G401.6 (cell line): ENCODE results near the gene UBE2N.
"Not testable (repeated sequence)": the region's sequence is repeated elsewhere in the genome, so short reads cannot be mapped to it uniquely, and the experiment has no call there.

Source experiments
- FAIRE-seq: peaks from 2 replicates; lab custom pipeline; 2012; peaks lifted over from hg19 to GRCh38; lab: Jason Lieb, UNC

The UBE2N gene

DNA sequence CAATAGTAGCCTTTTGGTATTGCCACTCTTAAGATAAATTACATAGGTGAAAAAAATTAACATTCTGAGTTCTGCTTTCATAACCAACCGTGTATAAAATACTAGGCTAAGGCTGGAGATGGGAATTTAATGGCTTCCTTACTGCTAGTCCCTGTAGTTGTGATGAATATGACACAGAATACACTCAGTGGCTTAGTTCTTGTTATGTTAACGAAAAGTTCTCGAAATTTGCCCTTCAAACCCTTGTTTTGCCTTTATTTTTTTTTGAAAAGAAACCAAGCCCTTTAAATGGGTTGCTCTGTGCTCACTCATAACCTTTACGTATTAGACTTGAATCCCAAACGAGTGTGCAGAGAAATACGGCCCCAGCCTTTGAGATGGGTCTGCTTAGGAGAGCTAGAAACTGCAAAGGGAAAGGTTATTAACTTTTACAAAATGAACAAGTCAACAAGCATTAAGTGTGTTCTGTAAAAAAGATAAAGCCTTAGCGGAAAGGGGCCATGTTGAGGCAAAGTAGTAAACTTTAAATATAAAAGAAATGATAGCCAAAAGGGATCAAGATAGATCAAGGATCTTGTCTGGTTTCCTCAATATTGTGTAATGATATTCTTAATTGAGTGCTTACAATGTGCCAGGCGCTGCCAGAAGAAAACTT, 62.3 kb downstream of the UBE2N start:
- FAIRE-seq = no peak

DNA sequence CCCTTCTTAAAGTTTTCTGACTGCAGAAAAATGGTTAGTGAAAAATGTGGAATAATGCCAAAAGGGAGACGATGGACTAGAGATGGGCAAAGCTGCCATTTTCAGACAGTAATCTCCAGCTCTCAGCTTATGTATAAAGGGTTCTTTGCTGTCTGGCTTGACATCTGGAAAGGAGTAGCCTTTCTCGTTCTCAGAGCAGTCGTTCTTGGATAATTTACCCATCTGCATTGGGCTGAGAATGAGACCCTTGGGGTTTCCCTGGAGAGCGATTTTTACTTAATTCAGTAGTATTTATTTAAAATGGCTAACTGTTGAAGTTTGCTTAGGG, 62.8 kb downstream of the UBE2N start:
- FAIRE-seq = no peak

DNA sequence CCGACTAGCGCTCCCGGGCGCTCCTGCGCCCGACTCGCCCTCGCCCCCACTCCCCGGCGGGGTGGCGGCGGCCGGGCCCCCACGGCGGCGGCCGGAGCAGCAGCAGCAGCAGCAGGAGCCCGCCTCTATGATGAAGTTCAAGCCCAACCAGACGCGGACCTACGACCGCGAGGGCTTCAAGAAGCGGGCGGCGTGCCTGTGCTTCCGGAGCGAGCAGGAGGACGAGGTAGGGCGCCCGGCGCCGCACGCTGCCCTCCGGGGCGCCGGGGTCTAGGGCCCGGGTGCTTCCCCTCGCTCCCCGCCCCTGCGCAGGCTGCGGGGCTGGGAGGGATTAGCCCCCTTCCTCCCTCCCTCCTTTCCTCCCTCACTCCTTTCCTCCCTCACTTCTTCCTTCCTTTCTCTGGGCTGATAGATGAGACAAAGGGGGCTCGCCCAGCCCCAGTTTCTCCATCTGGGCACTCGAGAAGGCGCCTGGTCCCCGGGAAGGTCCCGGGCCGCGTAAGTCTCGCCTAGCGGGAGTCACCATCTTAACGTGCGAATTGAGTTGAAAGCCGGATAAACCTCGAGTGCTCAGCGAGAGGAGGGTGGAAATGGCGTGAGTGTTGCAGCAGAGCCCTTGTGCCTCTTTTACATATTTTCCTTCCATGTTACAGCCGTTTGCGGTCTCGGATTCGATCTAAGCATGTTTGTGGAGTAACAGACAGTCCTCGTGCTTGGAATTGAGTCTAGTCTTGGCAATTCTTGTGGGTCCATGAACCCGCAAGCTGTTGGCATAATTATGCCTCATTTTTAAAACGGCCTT, 63.4 kb downstream of the UBE2N start:
- FAIRE-seq = not testable (repeated sequence)

DNA sequence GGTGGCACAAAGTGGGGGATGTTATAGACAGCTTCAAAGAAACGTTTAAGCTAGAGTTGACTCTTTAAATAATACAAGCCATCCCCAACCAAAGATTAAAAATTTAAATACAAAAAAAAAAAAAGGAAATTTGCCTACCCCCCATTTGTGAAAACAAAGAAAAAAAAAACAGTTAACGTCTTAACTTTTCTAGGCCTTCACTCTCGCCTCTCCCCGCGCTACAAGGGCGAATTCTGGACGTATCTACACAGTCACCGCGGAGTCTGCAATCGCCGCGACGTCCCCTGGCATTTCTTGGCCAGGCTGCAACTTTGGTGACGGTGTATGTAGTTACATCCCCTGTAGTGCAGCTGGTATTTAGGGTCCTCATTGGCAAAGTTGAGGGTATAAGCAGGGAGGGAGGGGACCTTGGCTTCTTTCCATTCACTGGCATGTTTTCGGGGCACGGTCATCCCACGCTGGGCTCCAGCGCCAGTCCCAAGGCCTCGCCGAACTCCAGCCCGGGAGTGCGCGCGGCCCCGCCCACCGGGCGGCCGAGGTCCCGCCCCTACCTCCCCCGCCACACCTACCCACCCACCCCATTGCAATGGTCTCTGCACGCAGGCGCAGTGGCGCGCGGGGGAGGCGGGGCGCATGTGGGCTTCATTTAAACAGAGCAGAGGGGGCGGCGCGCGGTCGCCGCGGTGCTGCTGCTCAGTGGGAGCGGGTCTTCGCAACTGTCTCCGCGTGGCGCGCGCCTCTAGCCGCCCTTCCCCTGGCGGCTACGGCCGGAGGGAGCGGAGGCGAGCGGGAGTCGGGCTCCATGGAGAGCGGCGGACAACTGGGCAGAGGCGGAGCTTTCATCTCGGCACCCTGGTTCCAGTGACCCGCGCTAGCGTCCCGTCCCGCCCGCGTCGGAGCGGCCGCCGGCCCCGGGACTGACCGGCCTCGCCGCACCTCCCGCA, 64.2 kb downstream of the UBE2N start, which contains the start of gene NUDT4:
Gene NUDT4 (plus strand): TSS at position 674 of the 944 bp plus-strand sequence. CDS start 398 bp downstream, outside the sequence.
- peak; percentile 62 for FAIRE-seq

DNA sequence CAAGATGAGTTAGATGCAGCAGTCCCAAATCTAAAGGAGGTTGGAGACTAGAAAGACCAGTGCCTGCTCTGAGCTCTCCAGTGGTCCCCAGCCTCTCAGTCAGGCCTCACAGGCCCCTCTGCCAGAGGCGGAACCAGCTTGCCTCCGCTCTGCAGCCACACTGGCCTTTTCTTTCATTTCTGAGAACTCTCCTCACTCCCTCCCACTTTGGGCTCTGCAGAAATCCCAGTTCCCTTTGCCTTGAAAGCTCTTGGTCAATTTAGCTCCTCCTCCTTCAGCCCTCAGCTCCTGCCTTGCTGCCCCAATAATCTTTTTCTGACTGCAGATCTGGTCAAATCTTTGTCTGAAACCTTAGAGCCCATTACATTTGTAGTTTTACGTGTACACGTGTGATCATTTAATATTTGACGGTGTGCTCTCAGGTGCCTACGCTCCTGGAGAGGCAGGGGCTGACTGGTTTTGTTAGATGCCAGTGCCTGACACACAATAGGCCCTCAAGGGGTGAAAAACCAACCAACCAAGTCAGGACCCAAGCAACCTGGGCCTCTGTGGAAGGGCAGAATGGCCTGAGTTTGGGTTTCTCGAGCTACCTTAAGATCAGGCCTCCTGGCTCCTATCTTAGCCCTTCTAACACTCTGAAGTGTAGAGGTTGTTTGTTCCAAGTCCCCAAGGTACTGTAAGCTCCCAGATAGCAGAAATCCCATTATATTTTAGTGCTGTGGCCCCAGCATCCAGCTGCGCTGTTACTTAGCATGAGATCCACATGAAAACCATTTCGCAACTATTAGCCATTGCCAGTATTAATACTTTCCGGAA, 65.1 kb downstream of the UBE2N start:
- no peak for FAIRE-seq

DNA sequence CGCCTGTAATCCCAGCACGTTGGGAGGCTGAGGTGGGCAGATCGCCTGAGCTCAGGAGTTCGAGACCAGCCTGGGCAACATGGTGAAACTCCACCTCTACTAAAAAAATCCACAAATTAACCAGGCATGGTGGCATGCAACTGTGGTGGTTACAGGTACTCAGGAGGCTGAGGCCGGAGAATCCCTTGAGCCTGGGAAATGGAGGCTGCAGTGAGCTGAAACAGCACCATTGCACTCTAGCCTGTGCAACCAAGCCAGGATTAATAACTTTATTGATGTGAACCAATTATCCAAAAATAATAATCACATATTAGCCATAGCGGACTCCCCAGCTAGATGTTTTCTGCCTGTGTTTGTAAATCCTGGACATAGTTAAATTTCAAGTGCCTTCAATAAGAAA, 65.8 kb downstream of the UBE2N start:
- FAIRE-seq = no peak

DNA sequence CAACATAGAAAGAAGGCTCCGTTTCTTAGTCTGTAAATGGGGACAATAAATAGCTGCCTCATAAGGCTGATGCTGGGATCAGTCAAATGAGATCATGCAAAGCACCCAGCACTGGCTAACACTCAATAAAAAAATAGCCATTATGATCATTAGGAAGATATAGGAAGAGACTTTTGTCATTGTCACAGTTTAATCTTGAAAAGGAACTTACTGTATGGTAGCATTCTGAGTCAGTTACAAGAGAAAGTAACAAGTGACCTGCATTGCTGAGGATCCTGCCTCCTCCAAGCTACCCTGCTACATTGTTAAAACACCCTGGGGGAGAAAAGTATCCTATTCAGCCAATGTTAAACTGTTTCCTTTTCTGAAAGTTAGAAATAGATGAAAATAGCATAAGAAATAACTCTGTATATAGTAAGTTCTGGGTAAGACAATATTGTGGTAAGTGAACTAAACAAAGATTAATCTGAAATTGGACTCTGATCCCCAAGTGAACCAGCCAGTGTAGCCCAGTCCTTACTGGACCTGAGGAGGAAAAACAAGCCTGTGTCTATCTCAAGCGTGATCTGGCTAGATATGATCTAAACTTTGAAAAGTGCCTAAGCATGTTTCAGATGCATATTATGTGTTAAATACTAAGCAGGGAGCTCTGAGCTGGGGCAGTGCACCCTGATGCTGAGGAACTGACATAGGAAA, 67.6 kb downstream of the UBE2N start:
- FAIRE-seq = no peak

DNA sequence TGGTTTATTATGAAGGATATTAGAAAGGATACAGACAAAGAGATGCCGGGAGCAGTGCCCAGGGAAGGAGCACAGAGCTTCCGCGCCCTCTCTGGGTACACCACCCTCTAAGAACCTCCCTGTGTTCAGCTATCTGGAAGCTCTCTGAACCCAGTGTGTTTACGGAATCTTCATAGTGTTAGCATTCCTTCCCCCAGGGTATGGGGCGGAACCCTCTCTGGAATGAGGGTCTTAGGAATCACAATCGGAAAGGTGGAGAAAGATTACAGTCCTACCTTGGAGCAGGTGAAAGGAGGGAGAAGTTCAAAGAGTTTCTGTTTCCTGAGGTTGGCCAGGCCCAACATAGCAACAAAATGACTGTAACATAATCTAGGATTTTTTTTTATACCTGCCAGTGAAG, 70.8 kb downstream of the UBE2N start:
- no peak for FAIRE-seq

DNA sequence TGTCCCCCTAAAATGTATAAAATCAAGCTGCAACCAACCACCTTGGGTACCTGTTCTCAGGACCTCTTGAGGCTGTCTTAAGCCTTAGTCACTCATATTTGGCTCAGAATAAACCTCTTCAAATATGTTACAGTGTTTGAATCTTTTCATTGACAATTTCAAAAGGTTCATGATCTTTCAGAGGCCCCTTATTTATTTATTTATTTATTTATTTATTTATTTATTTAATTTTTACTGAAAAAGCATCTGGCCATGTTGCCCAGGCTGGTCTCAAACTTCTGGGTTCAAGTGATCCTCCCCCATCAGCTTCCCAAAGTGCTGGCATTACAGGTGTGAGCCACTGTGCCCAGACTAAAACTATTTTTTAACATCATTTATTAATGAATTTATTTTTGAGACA, 72.2 kb downstream of the UBE2N start:
- no peak for FAIRE-seq

DNA sequence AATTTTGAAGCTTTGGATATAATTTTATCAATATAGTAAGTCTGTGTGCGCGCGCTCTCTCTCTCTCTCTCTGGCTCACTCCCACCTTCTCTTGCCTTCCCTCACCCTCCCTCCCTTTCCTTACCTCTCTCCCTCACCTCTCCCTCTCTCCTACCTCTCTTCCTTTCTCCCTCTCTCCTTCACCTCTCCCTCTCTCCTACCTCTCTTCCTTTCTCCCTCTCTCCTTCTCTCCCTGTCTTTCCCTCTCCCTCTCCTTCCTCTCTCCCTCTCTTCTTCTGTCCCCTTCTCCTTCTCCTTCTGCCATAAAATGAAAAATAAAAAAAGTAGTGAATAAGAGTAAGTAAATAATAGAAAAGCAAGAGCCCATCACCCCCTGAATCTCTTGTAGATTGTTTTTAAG, 73.0 kb downstream of the UBE2N start:
- no peak for FAIRE-seq

DNA sequence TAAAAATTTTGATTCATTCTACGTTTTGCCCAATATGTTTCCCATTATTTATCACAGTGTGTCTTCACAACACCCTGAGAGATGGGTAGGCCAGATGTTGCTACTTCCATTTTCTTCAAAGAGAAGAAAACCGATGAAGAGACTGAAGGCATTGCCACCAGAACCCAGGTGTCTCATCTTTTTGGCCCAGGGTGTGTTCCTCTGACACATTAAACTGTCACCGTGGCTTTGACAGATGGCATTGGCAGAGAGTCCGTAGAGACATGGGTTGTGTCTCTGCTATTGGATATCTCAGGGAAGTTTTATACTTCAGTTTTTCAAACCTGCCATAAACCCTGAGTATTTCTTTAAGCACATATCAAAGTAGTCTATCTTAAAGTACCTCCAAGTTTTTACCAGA, 75.3 kb downstream of the UBE2N start:
- FAIRE-seq = no peak

DNA sequence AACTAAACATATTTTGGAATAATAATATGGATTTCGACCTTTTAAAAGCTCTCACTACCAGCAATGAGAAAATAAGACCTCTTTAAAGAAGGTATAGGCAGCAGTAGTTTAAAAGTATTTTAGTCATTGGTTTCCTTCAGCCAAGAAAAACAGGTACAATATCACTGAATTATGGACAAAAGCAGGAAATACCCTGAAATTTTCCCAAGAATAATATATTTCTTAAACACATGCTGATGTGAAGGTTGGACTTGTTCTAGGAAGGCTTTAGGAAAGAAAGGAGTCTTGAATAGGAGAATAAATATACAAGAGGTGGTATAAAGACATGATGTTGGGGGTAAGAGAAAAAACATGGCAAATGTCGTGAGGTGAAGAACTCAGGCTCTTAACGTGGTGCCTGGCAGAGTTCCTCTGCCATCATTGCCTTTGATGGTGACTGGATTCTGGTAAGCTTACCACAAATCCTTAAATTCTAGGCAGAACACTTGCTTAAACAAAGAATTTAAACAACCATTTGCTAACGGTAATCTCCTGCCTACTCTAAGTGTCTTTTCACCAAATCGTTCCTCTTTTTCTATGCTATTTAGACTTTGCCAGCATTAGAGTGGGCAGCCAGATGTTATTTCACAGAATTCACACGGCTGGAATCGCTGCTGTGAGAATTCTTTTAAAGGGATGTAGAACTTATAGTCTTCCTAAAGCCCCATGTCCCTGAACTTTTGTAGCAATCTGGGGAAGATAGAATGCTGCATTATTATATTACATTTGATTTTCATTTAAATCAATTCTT, 75.9 kb downstream of the UBE2N start:
- no peak for FAIRE-seq

DNA sequence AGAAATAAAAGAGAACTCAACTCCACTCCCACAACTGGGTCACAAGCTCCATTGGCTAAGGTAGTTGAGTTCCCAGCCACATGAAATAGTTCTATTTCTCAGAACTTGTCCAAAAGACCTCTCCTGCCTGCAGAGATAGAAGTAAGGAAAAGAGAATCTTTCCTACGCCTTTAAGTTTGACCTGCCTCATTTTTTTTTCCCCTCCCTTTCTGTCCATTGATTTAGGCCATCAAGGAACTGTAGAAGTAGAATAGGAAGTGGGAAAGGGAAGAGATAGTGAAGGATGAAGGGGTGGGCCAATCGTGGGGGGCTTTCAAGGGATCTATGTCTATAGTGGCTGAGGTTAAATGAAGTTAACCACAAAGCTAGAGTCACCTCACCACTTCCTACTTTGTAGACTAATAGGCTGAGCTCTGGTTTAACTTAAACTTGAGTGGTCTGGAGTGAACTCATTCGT, 77.9 kb downstream of the UBE2N start:
- FAIRE-seq = no peak

DNA sequence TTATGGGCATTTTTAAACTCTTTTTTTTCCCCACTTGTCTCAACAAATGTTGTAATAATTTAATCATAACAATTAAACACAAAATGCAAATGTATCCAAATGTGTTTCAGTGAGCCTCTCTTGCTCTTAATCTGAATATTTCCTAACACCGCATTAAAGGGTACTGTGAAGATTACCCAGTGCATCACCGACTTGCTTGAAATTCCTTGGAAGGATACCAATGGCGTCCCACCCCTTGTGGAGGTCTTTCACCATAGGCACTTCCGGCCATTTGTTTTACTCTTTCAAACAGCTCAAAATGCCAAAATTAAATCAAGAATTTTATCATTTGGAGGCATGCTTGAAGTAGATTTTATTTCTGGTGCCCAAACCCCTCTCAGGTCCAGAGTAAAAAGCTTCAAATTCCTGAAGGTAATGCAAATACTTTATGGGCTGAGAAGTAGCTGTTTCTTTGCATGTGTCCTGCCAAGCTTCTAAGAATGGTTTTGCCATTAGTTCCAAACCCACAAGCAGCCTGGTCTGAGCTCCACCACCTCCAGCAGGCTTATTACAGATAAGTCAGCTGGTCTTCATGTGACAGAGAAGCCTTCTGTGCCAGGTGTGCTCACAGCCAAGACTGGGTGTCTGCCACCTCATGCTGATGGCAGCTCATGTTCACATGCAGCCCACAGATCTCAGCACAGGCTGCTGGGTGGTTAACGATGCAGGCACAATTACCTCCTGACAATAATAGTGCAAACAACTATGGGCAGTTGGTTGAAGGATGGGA, 80.4 kb downstream of the UBE2N start:
- FAIRE-seq = no peak

DNA sequence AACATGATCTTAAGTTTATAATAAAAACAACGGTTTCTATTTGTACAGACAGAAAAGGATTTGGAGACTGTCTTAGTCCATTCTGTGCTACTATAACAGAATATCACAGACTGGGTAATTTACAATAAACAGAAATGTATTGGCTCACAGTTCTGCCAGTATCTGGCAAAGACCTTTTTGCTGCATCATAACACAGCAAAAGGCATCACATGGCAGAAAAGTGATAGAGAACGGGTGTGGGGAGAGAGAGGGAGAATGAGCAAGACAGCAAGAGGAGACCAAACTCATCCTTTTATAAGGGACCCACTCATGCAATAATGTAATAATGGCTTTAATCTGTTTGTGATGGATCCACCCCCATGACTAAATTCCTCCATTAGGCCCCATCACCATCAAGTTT, 81.1 kb downstream of the UBE2N start:
- no peak for FAIRE-seq

DNA sequence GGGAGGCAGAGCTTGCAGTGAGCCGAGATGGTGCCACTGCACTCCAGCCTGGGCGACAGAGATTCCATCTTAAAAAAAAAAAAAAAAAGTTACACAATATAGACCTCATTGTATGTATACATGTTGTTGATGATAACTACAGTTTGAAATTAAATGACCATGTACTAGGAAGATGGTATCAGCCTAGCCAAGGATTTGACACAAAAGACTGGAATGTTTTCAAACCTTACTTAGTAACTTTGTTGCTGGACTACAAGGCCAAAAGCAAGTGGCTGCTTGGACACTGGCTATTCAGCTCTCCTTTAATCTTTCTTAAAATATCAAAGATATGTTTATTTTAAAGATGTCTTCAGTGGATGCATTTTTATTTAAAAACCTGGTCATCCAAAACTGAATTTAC, 82.9 kb downstream of the UBE2N start:
- no peak for FAIRE-seq

DNA sequence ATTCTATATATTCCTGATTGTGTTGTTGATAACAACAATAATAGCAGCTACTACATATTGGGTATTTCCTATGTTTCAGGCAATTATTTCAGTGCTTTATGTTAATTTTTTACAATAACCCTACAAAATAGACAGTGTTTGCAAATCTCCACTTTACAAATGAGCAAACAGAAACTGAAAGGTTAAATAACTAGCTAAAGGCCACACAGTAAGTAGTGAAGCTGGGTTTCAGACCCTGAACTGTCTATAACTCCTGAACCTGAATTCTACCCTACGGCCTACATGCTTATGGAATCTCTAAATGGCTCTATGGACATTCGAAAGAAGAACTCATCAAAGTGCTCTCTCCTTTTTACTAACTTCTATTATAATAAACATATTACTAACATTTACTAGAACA, 83.7 kb downstream of the UBE2N start:
- FAIRE-seq = no peak

DNA sequence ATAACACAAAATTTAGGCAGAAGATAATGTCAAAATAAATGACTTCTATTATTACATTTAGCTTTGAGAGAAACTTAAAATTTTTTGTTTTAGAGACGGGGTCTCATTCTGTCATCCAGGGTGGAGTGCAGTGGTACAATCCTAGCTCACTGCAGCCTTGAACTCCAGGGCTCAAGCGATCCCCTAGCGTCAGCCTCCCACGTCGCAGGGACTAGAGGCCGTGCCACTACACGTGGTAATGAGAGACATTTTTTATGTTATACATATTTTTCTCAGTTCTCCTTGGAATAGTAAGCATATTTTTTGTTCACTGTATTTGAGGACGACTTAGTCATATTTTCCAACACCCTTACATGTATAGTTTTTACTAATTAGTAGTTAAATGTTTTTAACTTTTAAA, 85.5 kb downstream of the UBE2N start:
- FAIRE-seq = no peak
